Forelimb muscle (tissue), 1 donor: ENCODE data around the gene CNKSR2. TPM values are rescaled to one million over a fixed set of nuclear protein-coding genes. Genes with fewer than 3 reads are reported as not detected.
"Not testable (repeated sequence)": the region's sequence is repeated elsewhere in the genome, so short reads cannot be mapped to it uniquely, and the experiment has no call there.

Source experiments
- DNase-seq: peaks from one replicate; pipeline ENCODE4 v3.0.0-alpha.2; 2013; ENCODE audit warnings: low read depth
- polyA plus RNA-seq: library from polyadenylated mRNA; unstranded; fragments of 120-200 nt; gene quantifications from one replicate; pipeline ENCODE4 v1.2.1, GENCODE V29; 2013; ENCODE audit not compliant: insufficient read length

Gene CNKSR2
- polyA plus RNA-seq, 1 donor: 2.1 TPM

- DNase-seq: no peak
Measured at GRCh38 chrX:21438792-21439191, 64.6 kb downstream of the CNKSR2 start.

- no peak for DNase-seq
Measured at GRCh38 chrX:21440911-21441310, 66.7 kb downstream of the CNKSR2 start.

DNA sequence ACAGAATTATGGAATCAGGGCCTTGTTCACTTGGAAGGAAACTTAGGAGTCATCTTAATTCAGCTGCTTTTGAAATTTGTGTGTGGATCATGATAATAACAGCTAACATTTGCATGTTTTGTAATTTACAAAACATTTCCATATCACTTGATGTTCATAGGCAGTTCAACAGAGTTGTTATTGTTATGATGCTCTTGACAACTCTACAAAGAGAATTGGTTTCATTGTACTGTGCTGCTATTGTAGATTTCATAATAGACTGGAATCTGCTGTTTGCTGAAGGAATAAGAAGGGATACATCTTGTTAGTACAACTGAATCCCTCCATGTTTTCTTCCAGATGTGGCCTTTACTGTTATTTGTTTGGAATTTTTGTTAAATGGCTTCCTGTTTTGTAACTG is 83.5 kb downstream of the CNKSR2 start:
- DNase-seq: no peak

DNA sequence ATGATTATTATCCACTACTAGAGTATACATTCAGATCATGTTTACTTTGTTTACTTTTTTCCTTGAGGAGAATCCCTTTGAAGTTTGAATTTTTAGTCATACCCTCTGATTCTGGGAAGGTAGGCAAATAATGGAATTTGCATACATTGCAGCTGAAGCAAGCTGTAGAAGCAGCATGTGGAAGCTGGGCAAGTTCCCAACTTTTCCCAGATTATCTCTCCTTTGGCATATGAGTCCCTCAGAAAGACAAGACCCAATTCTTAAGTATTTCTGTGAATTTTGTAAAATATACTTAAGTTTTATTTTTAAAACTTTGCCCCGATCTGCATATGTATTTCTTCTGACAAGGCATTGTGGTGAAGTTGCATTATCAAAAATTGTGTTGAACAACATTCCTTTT is 94.9 kb downstream of the CNKSR2 start:
- DNase-seq: no peak

- no peak for DNase-seq
Measured at GRCh38 chrX:21476909-21477308, 102.7 kb downstream of the CNKSR2 start.

DNA sequence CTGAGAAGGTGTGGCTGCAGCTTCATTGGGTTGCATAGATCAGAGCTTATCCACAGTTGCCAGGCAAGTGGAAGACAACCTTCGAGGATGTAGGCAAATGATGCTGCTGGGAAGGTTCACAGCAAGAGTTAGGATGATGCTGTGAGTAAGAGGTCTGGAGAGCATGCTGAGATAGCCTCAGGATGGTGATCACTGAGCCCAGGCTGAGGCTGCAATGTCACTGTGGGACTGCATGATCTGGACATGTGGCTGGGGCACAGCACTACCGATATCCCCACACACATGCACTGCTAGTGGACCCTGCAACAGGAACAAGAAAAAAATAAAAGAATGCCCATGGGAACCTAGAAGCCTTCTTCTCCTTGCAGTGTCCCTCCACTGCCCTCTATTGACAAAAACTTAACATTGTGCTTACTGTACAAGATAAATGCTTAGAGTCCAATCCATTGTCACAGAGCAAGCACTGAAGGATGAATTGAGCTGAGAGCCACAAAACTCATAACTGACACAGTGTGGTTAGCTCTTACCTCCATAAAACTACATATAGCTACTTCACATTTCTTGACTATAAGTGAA is 105.6 kb downstream of the CNKSR2 start:
- no peak for DNase-seq

DNA sequence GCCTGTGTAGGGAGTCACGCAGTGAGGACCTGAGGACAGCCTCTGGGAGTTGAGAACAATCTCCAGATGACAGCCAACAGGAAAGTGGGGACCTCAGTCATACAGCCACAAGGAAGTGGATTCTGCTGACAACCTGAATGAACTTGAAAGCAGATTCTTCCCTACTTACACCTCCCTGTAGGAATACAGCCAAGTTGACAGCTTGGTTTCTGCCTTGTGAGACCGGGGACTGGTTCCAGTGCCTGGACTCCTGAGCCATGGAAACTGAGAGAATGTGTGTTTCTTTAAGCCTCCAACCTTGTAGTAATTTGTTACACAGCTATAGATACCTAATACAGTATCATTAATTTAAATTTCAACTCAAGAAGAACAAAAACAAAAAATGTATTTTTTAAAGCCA is 107.5 kb downstream of the CNKSR2 start:
- no peak for DNase-seq

GRCh38 chrX:21484051-21484450 is 109.8 kb downstream of the CNKSR2 start:
- DNase-seq: not testable (repeated sequence)

GRCh38 chrX:21487832-21488231 is 113.6 kb downstream of the CNKSR2 start:
- no peak for DNase-seq

DNA sequence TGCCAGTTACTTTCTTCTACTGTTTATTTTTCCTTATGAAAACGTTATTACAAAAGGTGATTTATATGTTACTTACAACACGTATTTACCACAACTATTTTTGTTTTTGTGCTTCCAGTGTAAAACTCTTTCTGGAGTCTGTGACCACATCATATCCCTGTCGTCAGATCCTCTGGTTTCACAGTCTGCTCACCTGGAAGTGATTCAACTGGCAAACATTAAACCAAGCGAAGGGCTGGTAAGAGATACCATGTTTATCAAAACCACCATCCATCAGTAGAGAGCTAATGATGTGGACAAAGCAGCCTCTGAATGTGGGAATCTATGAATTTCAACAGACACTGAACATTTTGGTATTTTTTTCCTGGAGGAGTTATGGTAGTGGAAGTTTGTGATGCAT is 116.1 kb downstream of the CNKSR2 start:
- DNase-seq: no peak

DNA sequence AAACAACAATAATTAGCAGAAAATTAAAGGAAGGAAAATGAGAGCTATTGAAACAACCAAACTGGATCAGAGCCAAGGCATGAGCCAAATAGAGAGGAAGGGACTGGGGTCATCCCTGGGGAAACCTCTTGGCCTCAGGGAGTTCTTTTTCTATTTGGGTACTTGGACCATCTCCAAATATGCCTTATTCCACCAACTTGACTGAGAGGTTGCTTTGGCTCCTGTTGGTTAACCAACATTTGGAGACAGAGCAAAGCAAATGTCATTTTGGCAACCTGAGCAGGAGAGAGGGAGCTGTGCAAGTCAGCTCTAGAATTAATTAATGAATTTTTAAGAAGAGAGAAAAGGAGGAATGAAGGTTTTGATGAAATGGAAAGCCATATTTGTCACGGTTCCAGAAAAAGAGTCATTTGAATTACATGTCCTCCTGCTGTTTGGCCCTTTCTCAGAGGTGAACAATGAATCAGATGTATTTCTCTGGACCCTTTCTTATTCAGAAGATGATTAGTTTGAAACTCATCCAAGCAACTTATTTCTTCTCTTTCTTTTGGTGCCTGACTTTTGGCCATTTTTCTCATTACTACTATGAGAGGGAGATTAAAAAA is 119.1 kb downstream of the CNKSR2 start:
- no peak for DNase-seq

- no peak for DNase-seq
Measured at GRCh38 chrX:21503593-21503992, 129.4 kb downstream of the CNKSR2 start.

DNA sequence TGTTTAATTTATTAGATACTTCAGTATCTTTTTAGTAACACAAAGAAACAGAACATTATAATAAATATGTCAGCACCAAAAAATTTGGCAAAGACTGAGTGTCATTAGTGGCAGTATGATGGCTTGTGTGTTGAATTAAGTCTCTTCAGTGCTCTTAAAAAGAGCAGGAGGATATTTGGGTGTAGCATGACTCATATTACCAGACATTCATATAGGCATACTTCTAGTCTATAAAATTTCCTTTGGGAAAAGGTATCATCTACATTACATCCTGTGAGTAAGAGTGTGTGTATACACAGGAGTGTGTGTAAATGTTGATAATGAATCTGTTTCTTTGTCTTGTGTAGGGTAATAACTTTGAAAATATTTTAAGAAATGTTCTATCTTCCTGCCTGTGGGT is 135.7 kb downstream of the CNKSR2 start:
- no peak for DNase-seq

DNA sequence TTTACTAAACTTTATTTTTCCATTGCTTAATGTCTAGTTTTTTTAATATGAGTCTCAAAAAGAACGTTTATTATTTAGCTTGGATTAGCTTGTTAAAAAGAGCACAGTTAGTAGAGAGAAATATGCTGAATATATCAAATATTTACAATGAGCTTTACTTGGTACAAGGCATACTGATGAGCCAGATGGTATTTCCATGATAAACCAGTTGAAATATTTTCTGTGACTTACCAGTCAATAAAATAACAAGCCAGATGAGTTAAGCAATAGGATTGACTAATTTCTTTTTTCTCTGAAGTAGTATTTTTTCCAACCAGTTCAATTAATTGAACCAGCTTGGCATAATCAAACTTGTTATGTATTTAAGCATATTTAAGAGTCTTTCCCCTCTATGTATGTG is 149.8 kb downstream of the CNKSR2 start:
- no peak for DNase-seq

GRCh38 chrX:21528076-21528475 is 153.9 kb downstream of the CNKSR2 start:
- DNase-seq: no peak

DNA sequence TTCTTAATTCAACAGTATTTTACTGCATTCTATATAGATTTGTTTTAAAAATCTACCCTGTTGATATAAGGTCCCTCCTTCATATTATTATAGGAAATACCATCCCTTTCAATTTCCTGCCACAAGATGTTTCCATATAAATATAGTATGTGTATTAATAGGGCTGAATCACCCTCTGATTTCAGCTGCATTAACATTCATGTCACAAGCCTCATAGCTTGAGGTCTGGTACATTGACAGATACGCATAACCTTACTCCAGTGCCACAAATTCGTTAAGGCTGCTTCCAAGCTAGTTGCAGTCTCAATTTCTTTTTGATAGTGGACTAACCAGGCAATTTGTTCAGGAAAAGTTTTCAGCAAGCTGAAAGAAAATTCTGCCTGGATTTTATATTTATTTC is 155.6 kb downstream of the CNKSR2 start:
- no peak for DNase-seq

DNA sequence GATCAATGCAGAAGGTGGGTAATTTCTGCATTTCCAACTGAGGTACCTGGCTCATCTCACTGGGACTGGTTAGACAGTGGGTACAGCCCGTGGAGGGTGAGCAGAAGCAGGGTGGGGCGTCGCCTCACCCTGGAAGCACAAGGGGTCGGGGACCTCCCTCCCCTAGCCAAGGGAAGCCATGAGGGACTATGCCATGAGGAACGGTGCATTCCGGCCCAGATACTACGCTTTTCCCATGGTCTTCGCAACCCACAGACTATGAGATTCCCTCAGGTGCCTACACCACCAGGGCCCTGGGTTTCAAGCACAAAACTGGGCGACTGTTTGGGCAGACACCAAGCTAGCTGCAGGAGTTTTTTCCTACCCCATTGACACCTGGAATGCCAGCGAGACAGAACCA is 170.4 kb downstream of the CNKSR2 start:
- DNase-seq: not testable (repeated sequence)

GRCh38 chrX:21559417-21559816 is 185.2 kb downstream of the CNKSR2 start:
- no peak for DNase-seq

DNA sequence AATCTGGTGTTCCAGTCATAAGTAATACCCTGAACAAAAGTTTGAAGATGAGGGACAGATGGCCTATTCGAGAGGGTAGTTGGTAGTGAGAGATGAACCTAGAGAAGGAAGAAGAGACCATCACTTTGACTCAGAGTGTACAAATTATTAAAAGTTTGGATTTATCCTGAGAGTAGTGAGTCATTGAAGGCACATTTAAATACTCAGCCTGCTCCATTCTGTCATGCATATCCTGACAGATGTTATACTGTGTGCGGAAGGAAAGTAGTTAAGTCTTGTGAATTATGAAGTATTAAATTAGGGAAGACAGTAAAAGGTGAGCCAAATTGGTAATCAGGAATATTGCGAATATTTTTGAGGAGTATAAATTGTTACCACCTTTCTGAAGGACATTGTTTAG is 190.8 kb downstream of the CNKSR2 start:
- DNase-seq: no peak

DNA sequence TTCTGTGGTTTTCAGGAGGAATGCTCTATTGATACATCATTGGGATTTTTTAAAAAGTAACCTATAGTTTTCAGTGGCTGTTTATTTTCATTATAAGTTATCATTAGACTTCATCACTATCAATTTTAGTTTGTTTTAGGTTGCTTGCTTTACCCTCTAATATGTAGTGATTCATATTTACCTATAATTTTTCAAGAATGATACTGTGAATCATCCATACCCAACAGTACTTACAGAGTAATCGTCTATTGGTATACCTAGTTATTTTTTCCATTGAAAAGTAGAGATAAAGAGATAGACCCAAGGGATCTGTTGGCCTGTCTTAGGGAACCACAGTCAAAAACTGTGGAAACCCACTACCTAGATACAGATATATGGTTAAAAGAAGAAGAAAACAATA is 200.6 kb downstream of the CNKSR2 start:
- no peak for DNase-seq

GRCh38 chrX:21581479-21581878 is 207.3 kb downstream of the CNKSR2 start:
- DNase-seq: no peak

DNA sequence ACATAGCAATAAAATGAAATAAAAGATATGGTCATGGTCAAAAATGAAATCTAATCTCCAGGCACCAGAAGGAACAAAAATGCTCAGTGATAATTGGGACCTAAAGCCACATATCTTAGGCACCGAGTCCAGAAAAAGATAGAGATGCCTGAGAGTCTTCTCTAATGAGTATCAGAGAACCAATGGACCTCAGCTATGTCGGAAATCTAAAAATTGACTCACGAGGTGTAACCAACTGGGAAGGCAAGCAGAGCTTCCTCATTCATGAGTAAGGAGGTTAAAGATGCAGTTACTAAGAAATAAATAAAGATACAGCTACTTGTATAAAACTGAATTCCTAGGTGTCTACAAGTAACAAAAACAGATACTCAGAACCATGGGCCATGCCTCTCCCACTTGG is 211.8 kb downstream of the CNKSR2 start:
- DNase-seq: no peak

GRCh38 chrX:21590012-21590776 is 216.0 kb downstream of the CNKSR2 start:
- no peak for DNase-seq
